Neural crest cell (in vitro differentiated cells): ENCODE data around the gene MPZL1. TPM values are rescaled to one million over a fixed set of nuclear protein-coding genes. Genes with fewer than 3 reads are reported as not detected.

Experiments
- DNase-seq: peaks from one replicate; pipeline ENCODE4 v3.0.0; 2021; ENCODE audit warnings: low read depth, mixed read lengths, low spot score
- H3K27ac Mint-ChIP-seq: one replicate; pipeline ENCODE4 v1.8.0; 2021; ENCODE audit warnings: mild to moderate bottlenecking, mixed read lengths; ENCODE audit not compliant: unreplicated experiment
- H3K27me3 Mint-ChIP-seq: 2 replicates; pipeline ENCODE4 v1.8.0; 2021; ENCODE audit warnings: low read depth, mild to moderate bottlenecking, mixed read lengths
- H3K36me3 Mint-ChIP-seq: 2 replicates; pipeline ENCODE4 v1.8.0; 2021; ENCODE audit warnings: low read depth, mild to moderate bottlenecking, mixed read lengths
- H3K4me1 Mint-ChIP-seq: 2 replicates; pipeline ENCODE4 v1.8.0; 2021; ENCODE audit warnings: mixed read lengths
- H3K4me3 Mint-ChIP-seq: one replicate; pipeline ENCODE4 v1.8.0; 2021; ENCODE audit warnings: mild to moderate bottlenecking, mixed read lengths
- H3K9me3 Mint-ChIP-seq: 2 replicates; pipeline ENCODE4 v1.8.0; 2021; ENCODE audit warnings: mixed read lengths
- CTCF ChIP-seq: fragments of 200-600 bp; sonication (generic); conservative IDR thresholded peaks from 2 replicates; pipeline ENCODE4 v1.5.0; 2021; ENCODE audit warnings: antibody characterized with exemption, mild to moderate bottlenecking
- total RNA-seq: library from RNA; stranded (reverse); gene quantifications from 2 replicates; pipeline ENCODE4 v1.2.1, GENCODE V29; 2021

Gene MPZL1
- total RNA-seq, 1 donor from 2014 or later: 114 TPM

- Mint-ChIP-seq H3K4me3 (no peak overlapping the region), H3K4me1 (peaks cover 60% of the 10 kb centered on the region), H3K9me3 (no peaks in the 10 kb centered on the region), H3K27me3 (no peaks in the 10 kb centered on the region), H3K27ac (no peak overlapping the region), H3K36me3 (peaks cover 3% of the 10 kb centered on the region)
- no peak for TF ChIP-seq CTCF
- DNase-seq: no peak
Measured at GRCh38 chr1:167757433-167758309, 35.9 kb downstream of the MPZL1 start.

- no peak for TF ChIP-seq CTCF
- H3K4me1 Mint-ChIP-seq: peaks cover 59% of the 10 kb centered on the region
- H3K9me3 Mint-ChIP-seq: no peaks in the 10 kb centered on the region
- H3K4me3 Mint-ChIP-seq: no peak overlapping the region
- peaks cover 3% of the 10 kb centered on the region for H3K36me3 Mint-ChIP-seq
- no peak for DNase-seq
- H3K27me3 Mint-ChIP-seq: no peaks in the 10 kb centered on the region
- H3K27ac Mint-ChIP-seq: peak overlapping the region; percentile 44
Measured at GRCh38 chr1:167761400-167761799, 39.6 kb downstream of the MPZL1 start.

- Mint-ChIP-seq H3K4me3 (no peak overlapping the region), H3K9me3 (no peaks in the 10 kb centered on the region), H3K36me3 (peaks cover 6% of the 10 kb centered on the region), H3K27ac (no peak overlapping the region), H3K4me1 (peaks cover 51% of the 10 kb centered on the region), H3K27me3 (no peaks in the 10 kb centered on the region)
- no peak for DNase-seq
- no peak for TF ChIP-seq CTCF
Measured at GRCh38 chr1:167762061-167762746, 40.4 kb downstream of the MPZL1 start.

GRCh38 chr1:167763525-167764220 is 41.9 kb downstream of the MPZL1 start:
- peak; percentile 25 for DNase-seq
- no peak for TF ChIP-seq CTCF
- no peak overlapping the region for H3K4me3 Mint-ChIP-seq
- H3K4me1 Mint-ChIP-seq: peaks cover 44% of the 10 kb centered on the region
- no peak overlapping the region for H3K27ac Mint-ChIP-seq
- peaks cover 13% of the 10 kb centered on the region for H3K36me3 Mint-ChIP-seq
- H3K9me3 Mint-ChIP-seq: no peaks in the 10 kb centered on the region
- H3K27me3 Mint-ChIP-seq: no peaks in the 10 kb centered on the region

GRCh38 chr1:167764458-167765330 is 42.9 kb downstream of the MPZL1 start:
- TF ChIP-seq CTCF: no peak
- no peak overlapping the region for H3K27ac Mint-ChIP-seq
- peaks cover 1% of the 10 kb centered on the region for H3K9me3 Mint-ChIP-seq
- DNase-seq: no peak
- no peaks in the 10 kb centered on the region for H3K27me3 Mint-ChIP-seq
- H3K4me3 Mint-ChIP-seq: no peak overlapping the region
- peaks cover 41% of the 10 kb centered on the region for H3K4me1 Mint-ChIP-seq
- peaks cover 16% of the 10 kb centered on the region for H3K36me3 Mint-ChIP-seq
